Measurements from ENCODE around the gene AADACL2. TPM values are rescaled to one million over a fixed set of nuclear protein-coding genes. Genes with fewer than 3 reads are reported as not detected.

AADACL2 gene
- total RNA-seq, 2 experiments from 2014 or later = not detected

DNA sequence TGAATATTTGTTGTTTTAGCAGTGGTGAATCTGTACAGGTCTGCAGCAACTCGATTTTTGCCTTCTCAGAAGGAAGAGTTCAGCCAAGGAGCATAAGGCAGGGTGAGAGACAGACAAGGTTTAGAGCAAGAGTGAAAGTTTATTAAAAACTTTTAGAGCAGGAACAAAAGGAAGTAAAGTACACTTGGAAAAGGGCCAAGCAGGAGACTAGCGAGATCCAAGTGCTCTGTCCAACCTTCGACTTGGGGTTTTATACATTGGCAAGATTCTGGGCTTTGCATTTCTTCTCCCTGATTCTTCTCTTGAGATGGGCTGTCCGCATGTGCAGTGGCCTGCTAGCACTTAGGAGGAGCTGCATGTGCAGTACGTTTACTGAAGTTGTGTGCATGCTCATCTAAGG, 46.7 kb upstream of the AADACL2 start:
- Histone ChIP-seq H3K4me1 (ENCODE audit: insufficient read depth, low read length, poor library complexity, severe bottlenecking) (no peaks in the 10 kb centered on the region), H3K9me2 (ENCODE audit: insufficient read depth, low read length) (no peaks in the 10 kb centered on the region), H3K9me3 (ENCODE audit: low read length) (no peaks in the 10 kb centered on the region), H3K27ac (ENCODE audit: low read depth, low read length, poor library complexity, severe bottlenecking) (no peak overlapping the region), H2AFZ (ENCODE audit: low read length) (no peak overlapping the region), H3K79me2 (ENCODE audit: insufficient read depth, low read depth, low read length) (no peaks in the 10 kb centered on the region), H4K20me1 (ENCODE audit: insufficient read depth, low read length) (no peaks in the 10 kb centered on the region), H3K4me3 (ENCODE audit: low read depth, low read length, poor library complexity, severe bottlenecking) (no peak overlapping the region), H3K4me2 (ENCODE audit: low read length) (no peak overlapping the region), H3K36me3 (ENCODE audit: insufficient read depth, low read length) (no peaks in the 10 kb centered on the region)
- BruUV-seq (replicated peaks) = no TSS peak
- intact Hi-C loops (cut with micrococcal nuclease; ENCODE audit: unreplicated experiment) = no loop called here
- TF ChIP-seq, protein P1, sequence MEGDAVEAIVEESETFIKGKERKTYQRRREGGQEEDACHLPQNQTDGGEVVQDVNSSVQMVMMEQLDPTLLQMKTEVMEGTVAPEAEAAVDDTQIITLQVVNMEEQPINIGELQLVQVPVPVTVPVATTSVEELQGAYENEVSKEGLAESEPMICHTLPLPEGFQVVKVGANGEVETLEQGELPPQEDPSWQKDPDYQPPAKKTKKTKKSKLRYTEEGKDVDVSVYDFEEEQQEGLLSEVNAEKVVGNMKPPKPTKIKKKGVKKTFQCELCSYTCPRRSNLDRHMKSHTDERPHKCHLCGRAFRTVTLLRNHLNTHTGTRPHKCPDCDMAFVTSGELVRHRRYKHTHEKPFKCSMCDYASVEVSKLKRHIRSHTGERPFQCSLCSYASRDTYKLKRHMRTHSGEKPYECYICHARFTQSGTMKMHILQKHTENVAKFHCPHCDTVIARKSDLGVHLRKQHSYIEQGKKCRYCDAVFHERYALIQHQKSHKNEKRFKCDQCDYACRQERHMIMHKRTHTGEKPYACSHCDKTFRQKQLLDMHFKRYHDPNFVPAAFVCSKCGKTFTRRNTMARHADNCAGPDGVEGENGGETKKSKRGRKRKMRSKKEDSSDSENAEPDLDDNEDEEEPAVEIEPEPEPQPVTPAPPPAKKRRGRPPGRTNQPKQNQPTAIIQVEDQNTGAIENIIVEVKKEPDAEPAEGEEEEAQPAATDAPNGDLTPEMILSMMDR (conservative IDR thresholded peaks at IDR 0.05; ENCODE audit: low read length) = no peak
- no peak for TF ChIP-seq EZH2phosphoT487 (IDR thresholded peaks at IDR 0.05; ENCODE audit: borderline replicate concordance, low read depth, low read length)
- no peak for DNase-seq (ENCODE audit: low spot score)
- ChIA-PET CTCF (ENCODE audit: unreplicated experiment) (no interaction called here), POLR2A (interaction anchor here (1.4 kb wide), 1 partner anchor 9 kb away, joined by 3 read pairs; no protein-coding TSS in a partner anchor)

DNA sequence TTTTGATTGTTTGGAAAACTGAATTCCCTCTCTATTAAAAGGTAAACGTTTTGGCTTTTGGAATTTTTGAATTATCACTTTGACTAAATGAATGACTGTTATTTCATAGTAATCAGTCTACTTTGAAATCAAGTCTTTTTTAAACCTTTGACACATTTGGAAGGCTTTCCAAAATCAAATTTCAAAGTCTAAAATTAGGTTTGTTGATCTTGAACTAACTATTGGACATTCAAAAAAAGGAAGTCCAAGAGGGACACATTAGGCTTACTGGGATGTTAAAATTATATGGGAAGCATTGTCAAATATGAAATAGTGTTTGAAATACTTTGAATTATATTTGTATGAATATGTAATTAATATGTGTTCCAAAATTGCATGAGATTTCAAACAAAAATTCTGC, 45.2 kb upstream of the AADACL2 start:
- intact Hi-C loops (cut with micrococcal nuclease; ENCODE audit: unreplicated experiment) = no loop called here
- H2AFZ ChIP-seq (ENCODE audit: low read length) = no peak overlapping the region
- CTCF ChIA-PET (ENCODE audit: unreplicated experiment) = no interaction called here
- H3K27ac ChIP-seq (ENCODE audit: low read depth, low read length, poor library complexity, severe bottlenecking) = no peak overlapping the region
- H4K20me1 ChIP-seq (ENCODE audit: insufficient read depth, low read length) = no peaks in the 10 kb centered on the region
- DNase-seq (ENCODE audit: low spot score) = no peak
- BruUV-seq (replicated peaks) = no TSS peak
- H3K79me2 ChIP-seq (ENCODE audit: insufficient read depth, low read depth, low read length) = no peaks in the 10 kb centered on the region
- H3K9me3 ChIP-seq (ENCODE audit: low read length) = no peaks in the 10 kb centered on the region
- no peak for TF ChIP-seq EZH2phosphoT487 (IDR thresholded peaks at IDR 0.05; ENCODE audit: borderline replicate concordance, low read depth, low read length)
- H3K4me1 ChIP-seq (ENCODE audit: insufficient read depth, low read length, poor library complexity, severe bottlenecking) = no peaks in the 10 kb centered on the region
- H3K36me3 ChIP-seq (ENCODE audit: insufficient read depth, low read length) = no peaks in the 10 kb centered on the region
- no peaks in the 10 kb centered on the region for H3K9me2 ChIP-seq (ENCODE audit: insufficient read depth, low read length)
- H3K4me2 ChIP-seq (ENCODE audit: low read length) = no peak overlapping the region
- no peak overlapping the region for H3K4me3 ChIP-seq (ENCODE audit: low read depth, low read length, poor library complexity, severe bottlenecking)
- POLR2A ChIA-PET = interaction anchor here (0.6 kb wide), 1 partner anchor 604 kb away, joined by 4 read pairs; no protein-coding TSS in a partner anchor

DNA sequence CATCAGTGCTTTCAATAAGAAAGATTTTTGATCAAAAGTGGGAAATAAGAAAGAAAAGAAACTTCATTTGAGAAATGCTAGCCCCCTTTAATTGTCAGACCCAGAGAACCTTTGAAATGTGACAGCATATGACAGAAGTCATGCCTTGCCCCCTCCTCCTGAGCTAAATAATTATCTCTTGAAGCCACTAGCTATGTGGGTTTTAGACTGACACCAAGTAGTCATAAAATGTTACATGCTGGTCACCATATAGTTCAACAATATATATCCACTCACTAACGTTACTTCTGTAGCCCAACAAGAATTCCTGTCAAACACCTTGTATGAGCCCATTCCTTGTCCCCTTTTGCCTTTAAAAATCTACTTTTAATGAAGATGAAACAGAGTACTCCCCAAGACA, 43.1 kb upstream of the AADACL2 start:
- no peaks in the 10 kb centered on the region for H3K79me2 ChIP-seq (ENCODE audit: insufficient read depth, low read depth, low read length)
- no peaks in the 10 kb centered on the region for H3K9me3 ChIP-seq (ENCODE audit: low read length)
- TF ChIP-seq, protein P1 (conservative IDR thresholded peaks at IDR 0.05; ENCODE audit: low read length) = no peak
- TF ChIP-seq EZH2phosphoT487 (IDR thresholded peaks at IDR 0.05; ENCODE audit: borderline replicate concordance, low read depth, low read length) = no peak
- ChIA-PET POLR2A (no interaction called here), CTCF (ENCODE audit: unreplicated experiment) (no interaction called here)
- H3K9me2 ChIP-seq (ENCODE audit: insufficient read depth, low read length) = no peaks in the 10 kb centered on the region
- intact Hi-C loops (cut with micrococcal nuclease; ENCODE audit: unreplicated experiment) = no loop called here
- H4K20me1 ChIP-seq (ENCODE audit: insufficient read depth, low read length) = no peaks in the 10 kb centered on the region
- no peak overlapping the region for H3K27ac ChIP-seq (ENCODE audit: low read depth, low read length, poor library complexity, severe bottlenecking)
- no peak overlapping the region for H3K4me3 ChIP-seq (ENCODE audit: low read depth, low read length, poor library complexity, severe bottlenecking)
- H2AFZ ChIP-seq (ENCODE audit: low read length) = no peak overlapping the region
- no peak overlapping the region for H3K4me2 ChIP-seq (ENCODE audit: low read length)
- DNase-seq (ENCODE audit: low spot score) = no peak
- no peaks in the 10 kb centered on the region for H3K4me1 ChIP-seq (ENCODE audit: insufficient read depth, low read length, poor library complexity, severe bottlenecking)
- BruUV-seq (replicated peaks) = no TSS peak
- no peaks in the 10 kb centered on the region for H3K36me3 ChIP-seq (ENCODE audit: insufficient read depth, low read length)
